Measurements from ENCODE around the gene MSX1. TPM values are rescaled to one million over a fixed set of nuclear protein-coding genes. Genes with fewer than 3 reads are reported as not detected.

Gene MSX1
- total and polyA plus RNA-seq, 2 donors (not counting 3 experiments of a cell fraction or from before 2014, with no cell fraction given) = 5.0 to 6.2 TPM

DNA sequence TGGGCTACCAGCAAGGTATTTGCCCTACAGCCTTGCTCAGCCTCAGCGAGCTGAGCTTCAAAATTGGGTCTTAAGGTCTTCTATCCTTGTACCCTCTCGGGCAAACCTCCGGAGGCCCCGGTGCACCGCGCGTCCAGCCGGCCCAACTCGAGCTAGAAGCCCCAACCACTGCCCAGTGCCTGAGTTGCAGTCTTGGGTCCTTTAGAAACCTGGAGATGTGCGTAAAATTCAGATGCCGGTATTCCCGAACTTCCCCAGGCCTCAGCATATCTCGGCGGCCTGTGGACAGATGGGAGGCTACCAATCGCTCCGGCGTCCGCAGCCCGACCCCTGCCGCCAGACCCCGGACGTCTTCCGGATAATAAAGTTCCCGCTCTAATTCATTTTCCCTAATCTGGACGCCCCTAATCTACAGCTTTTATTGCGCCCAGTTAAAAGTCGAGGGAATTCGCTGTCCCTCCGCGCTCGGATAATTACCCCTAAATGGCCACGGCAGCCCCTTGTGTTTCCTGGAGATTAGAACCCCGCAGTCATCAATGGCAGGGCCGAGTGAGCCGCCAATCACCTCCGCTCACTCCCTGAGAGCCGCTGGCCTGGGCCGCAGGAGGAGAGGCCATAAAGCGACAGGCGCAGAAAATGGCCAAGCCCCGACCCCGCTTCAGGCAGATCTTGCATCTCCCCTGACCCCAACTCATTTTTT, 1.5 kb upstream of the MSX1 start:
- no peak for DNase-seq (ENCODE audit: low read depth, low spot score)
- Histone ChIP-seq H3K4me1 (ENCODE audit: control insufficient read depth, extremely low read depth, insufficient read depth, low read length) (peaks cover 16% of the 10 kb centered on the region), H3K79me2 (ENCODE audit: control insufficient read depth, insufficient read depth, low read length) (no peaks in the 10 kb centered on the region), H3K27me3 (ENCODE audit: control insufficient read depth in 2 of 2, insufficient read depth in 2 of 2, low read length in 2 of 2) (peaks cover 50 to 64% of the 10 kb centered on the region in 2 experiments), H2AFZ (ENCODE audit: low read depth, low read length) (no peak overlapping the region), H3K9me3 (replicated peaks; ENCODE audit: control insufficient read depth, insufficient read depth, low read length) (no peaks in the 10 kb centered on the region), H3K4me3 (replicated peaks in 1 of 3; ENCODE audit: insufficient read depth in 1 of 3, low read depth in 1 of 3, low read length in 3 of 3) (no peak overlapping the region), H3K36me3 (ENCODE audit: control insufficient read depth in 2 of 2, extremely low read depth in 1 of 2, insufficient read depth in 2 of 2, low read length in 2 of 2) (no peaks in the 10 kb centered on the region), H3K9ac (replicated peaks; ENCODE audit: extremely low read depth, insufficient read depth, low read length) (no peak overlapping the region), H3K9me1 (replicated peaks; ENCODE audit: control insufficient read depth, extremely low read depth, insufficient read depth, low read length) (no peaks in the 10 kb centered on the region), H4K20me1 (replicated peaks; ENCODE audit: control insufficient read depth, extremely low read depth, insufficient read depth, low read length) (no peaks in the 10 kb centered on the region), H3K4me2 (ENCODE audit: insufficient read depth, low read length) (no peak overlapping the region), H3K27ac (ENCODE audit: insufficient read depth, low read depth, low read length) (no peak overlapping the region)
- TF ChIP-seq EZH2 (IDR thresholded peaks at IDR 0.05; ENCODE audit: borderline replicate concordance, low read depth, low read length, severe bottlenecking) (peak; percentile 100), FOS (IDR thresholded peaks at IDR 0.05; ENCODE audit: borderline replicate concordance, insufficient read depth, low read length) (no peak)
- no TSS peak for BruUV-seq (replicated peaks)
- intact Hi-C loops (cut with micrococcal nuclease) = loop anchor here (2.0 to 10.0 kb wide), 4 partner anchors 181 to 606 kb away; no protein-coding TSS in a partner anchor
- ChIA-PET CTCF (no interaction called here), POLR2A (no interaction called here)
- dilution Hi-C loops (cut with MboI; ENCODE audit: extremely low pct_ligation_motif_present, low sequenced_read_pairs) = no loop called here
- no peak for FAIRE-seq

- Histone ChIP-seq H3K9ac (replicated peaks; ENCODE audit: extremely low read depth, insufficient read depth, low read length) (no peak overlapping the region), H3K9me3 (replicated peaks; ENCODE audit: control insufficient read depth, insufficient read depth, low read length) (no peaks in the 10 kb centered on the region), H4K20me1 (replicated peaks; ENCODE audit: control insufficient read depth, extremely low read depth, insufficient read depth, low read length) (no peaks in the 10 kb centered on the region), H3K4me1 (ENCODE audit: control insufficient read depth, extremely low read depth, insufficient read depth, low read length) (peaks cover 15% of the 10 kb centered on the region), H3K36me3 (ENCODE audit: control insufficient read depth in 2 of 2, extremely low read depth in 1 of 2, insufficient read depth in 2 of 2, low read length in 2 of 2) (no peaks in the 10 kb centered on the region), H3K4me2 (ENCODE audit: insufficient read depth, low read length) (no peak overlapping the region), H3K79me2 (ENCODE audit: control insufficient read depth, insufficient read depth, low read length) (no peaks in the 10 kb centered on the region), H2AFZ (ENCODE audit: low read depth, low read length) (no peak overlapping the region), H3K27ac (ENCODE audit: insufficient read depth, low read depth, low read length) (no peak overlapping the region), H3K4me3 (replicated peaks in 1 of 3; ENCODE audit: insufficient read depth in 1 of 3, low read depth in 1 of 3, low read length in 3 of 3) (no peak overlapping the region), H3K9me1 (replicated peaks; ENCODE audit: control insufficient read depth, extremely low read depth, insufficient read depth, low read length) (no peaks in the 10 kb centered on the region), H3K27me3 (ENCODE audit: control insufficient read depth in 2 of 2, insufficient read depth in 2 of 2, low read length in 2 of 2) (peaks cover 42 to 61% of the 10 kb centered on the region in 2 experiments)
- no peak for FAIRE-seq
- dilution Hi-C loops (cut with MboI; ENCODE audit: extremely low pct_ligation_motif_present, low sequenced_read_pairs) = no loop called here
- intact Hi-C loops (cut with micrococcal nuclease) = loop anchor here (2.0 to 10.0 kb wide), 4 partner anchors 180 to 606 kb away; no protein-coding TSS in a partner anchor
- ChIA-PET CTCF (no interaction called here), POLR2A (no interaction called here)
- no TSS peak for BruUV-seq (replicated peaks)
- no peak for DNase-seq (ENCODE audit: low read depth, low spot score)
- TF ChIP-seq GATA2 (IDR thresholded peaks at IDR 0.05; ENCODE audit: insufficient read depth, insufficient read length, low read depth, low read length) = no peak
- no peak for TF ChIP-seq FOS (IDR thresholded peaks at IDR 0.05; ENCODE audit: borderline replicate concordance, insufficient read depth, low read length)
- TF ChIP-seq, protein P1, sequence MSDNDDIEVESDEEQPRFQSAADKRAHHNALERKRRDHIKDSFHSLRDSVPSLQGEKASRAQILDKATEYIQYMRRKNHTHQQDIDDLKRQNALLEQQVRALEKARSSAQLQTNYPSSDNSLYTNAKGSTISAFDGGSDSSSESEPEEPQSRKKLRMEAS (IDR thresholded peaks at IDR 0.05; ENCODE audit: insufficient read depth, insufficient read length) = no peak
- TF ChIP-seq MYC (IDR thresholded peaks at IDR 0.05; ENCODE audit: low read depth, low read length) = no peak
- TF ChIP-seq POLR2A (IDR thresholded peaks at IDR 0.05; ENCODE audit: low read depth, low read length) = no peak
- TF ChIP-seq, protein P2, sequence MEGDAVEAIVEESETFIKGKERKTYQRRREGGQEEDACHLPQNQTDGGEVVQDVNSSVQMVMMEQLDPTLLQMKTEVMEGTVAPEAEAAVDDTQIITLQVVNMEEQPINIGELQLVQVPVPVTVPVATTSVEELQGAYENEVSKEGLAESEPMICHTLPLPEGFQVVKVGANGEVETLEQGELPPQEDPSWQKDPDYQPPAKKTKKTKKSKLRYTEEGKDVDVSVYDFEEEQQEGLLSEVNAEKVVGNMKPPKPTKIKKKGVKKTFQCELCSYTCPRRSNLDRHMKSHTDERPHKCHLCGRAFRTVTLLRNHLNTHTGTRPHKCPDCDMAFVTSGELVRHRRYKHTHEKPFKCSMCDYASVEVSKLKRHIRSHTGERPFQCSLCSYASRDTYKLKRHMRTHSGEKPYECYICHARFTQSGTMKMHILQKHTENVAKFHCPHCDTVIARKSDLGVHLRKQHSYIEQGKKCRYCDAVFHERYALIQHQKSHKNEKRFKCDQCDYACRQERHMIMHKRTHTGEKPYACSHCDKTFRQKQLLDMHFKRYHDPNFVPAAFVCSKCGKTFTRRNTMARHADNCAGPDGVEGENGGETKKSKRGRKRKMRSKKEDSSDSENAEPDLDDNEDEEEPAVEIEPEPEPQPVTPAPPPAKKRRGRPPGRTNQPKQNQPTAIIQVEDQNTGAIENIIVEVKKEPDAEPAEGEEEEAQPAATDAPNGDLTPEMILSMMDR (IDR thresholded peaks at IDR 0.05; ENCODE audit: extremely low read depth in 1 of 2, insufficient read depth in 1 of 2, low read depth in 1 of 2, low read length in 2 of 2) = no peak
- TF ChIP-seq POLR2AphosphoS5 (IDR thresholded peaks at IDR 0.05; ENCODE audit: insufficient read depth, low read depth, low read length) = no peak
- TF ChIP-seq EZH2 (IDR thresholded peaks at IDR 0.05; ENCODE audit: borderline replicate concordance, low read depth, low read length, severe bottlenecking) = no peak
- no peak for TF ChIP-seq JUN (IDR thresholded peaks at IDR 0.05; ENCODE audit: borderline replicate concordance, insufficient read depth, insufficient read length, low read depth)
Observed at GRCh38 chr4:4858527-4859324, 739 bp upstream of the MSX1 start.
